H1 (cell line): Measurements from ENCODE around the gene LCE4A. TPM values are rescaled to one million over a fixed set of nuclear protein-coding genes. Genes with fewer than 3 reads are reported as not detected.
"Not testable (repeated sequence)": the region's sequence is repeated elsewhere in the genome, so short reads cannot be mapped to it uniquely, and the experiment has no call there.

Experiments used
- CTCF ChIA-PET: fragments of 300-600 bp; sonication (Branson Sonifier 250); formaldehyde crosslinking; loops from one replicate; lab custom pipeline; 2021; ENCODE audit not compliant: partially characterized antibody; lab: Charles Lee
- POLR2A ChIA-PET: fragments of 300-600 bp; sonication (Branson Sonifier 250); formaldehyde crosslinking; loops from one replicate; lab custom pipeline; 2021; ENCODE audit warnings: inconsistent platforms; ENCODE audit not compliant: partially characterized antibody; lab: Charles Lee
- DNase-seq, 2 experiments: peaks; one replicate each; pipeline versions ENCODE4 v3.0.0 to v3.0.0-alpha.2; 2010 to 2022; ENCODE audit warnings: low spot score in 2 of 2, low read depth in 1 of 2, mixed read lengths in 1 of 2
- FAIRE-seq: peaks from 2 replicates; lab custom pipeline; 2011; peaks lifted over from hg19 to GRCh38; lab: Jason Lieb, UNC
- H2AFZ ChIP-seq: 2 replicates; pipeline ENCODE4 v1.8.1; 2012; ENCODE audit warnings: low read length, inconsistent platforms
- H2AK5ac ChIP-seq: 2 replicates; pipeline ENCODE4 v1.6.1; 2013; ENCODE audit warnings: low read depth, low read length
- H2BK120ac ChIP-seq: replicated peaks from 2 replicates; pipeline ENCODE3; 2013; ENCODE audit warnings: low read depth, low read length, inconsistent platforms
- H2BK12ac ChIP-seq: 2 replicates; pipeline ENCODE4 v1.6.1; 2013; ENCODE audit warnings: low read depth, low read length
- H2BK15ac ChIP-seq: 2 replicates; pipeline ENCODE4 v1.6.1; 2013; ENCODE audit warnings: low read length
- H2BK20ac ChIP-seq: 2 replicates; pipeline ENCODE4 v1.6.1; 2013; ENCODE audit warnings: low read length
- H2BK5ac ChIP-seq: 2 replicates; pipeline ENCODE4 v1.6.1; 2013; ENCODE audit warnings: low read depth, low read length
- H3K14ac ChIP-seq: 2 replicates; pipeline ENCODE4 v1.6.1; 2013; ENCODE audit warnings: inconsistent platforms; ENCODE audit not compliant: insufficient read length
- H3K18ac ChIP-seq: 2 replicates; pipeline ENCODE4 v1.6.1; 2013; ENCODE audit warnings: low read length; ENCODE audit errors: extremely low read depth
- H3K23ac ChIP-seq: 2 replicates; pipeline ENCODE4 v1.6.1; 2013; ENCODE audit warnings: inconsistent platforms; ENCODE audit not compliant: insufficient read length
- H3K23me2 ChIP-seq: 2 replicates; pipeline ENCODE4 v1.6.1; 2013; ENCODE audit warnings: low read depth, low read length
- H3K27ac ChIP-seq: 2 replicates; pipeline ENCODE4 v1.6.1; 2011; ENCODE audit warnings: low read depth, low read length, inconsistent platforms
- H3K27me3 ChIP-seq, 4 experiments: replicated peaks in 1 of 4; 1 replicate in 1 of 4; 2 replicates in 3 of 4; pipeline versions ENCODE4 v1.6.1 to v1.8.1; 2011 to 2013; ENCODE audit warnings: low read length in 3 of 4, mild to moderate bottlenecking in 3 of 4, inconsistent platforms in 2 of 4, mixed read lengths in 2 of 4, moderate library complexity in 1 of 4; ENCODE audit not compliant: control insufficient read depth in 3 of 4, insufficient read depth in 3 of 4; ENCODE audit errors: extremely low read depth in 1 of 4
- H3K36me3 ChIP-seq, 4 experiments: 2 replicates each; pipeline versions ENCODE4 v1.6.1 to v1.8.1; 2011 to 2013; ENCODE audit warnings: mild to moderate bottlenecking in 4 of 4, low read length in 3 of 4, moderate library complexity in 2 of 4, control low read depth in 1 of 4, inconsistent platforms in 1 of 4; ENCODE audit not compliant: insufficient read depth in 4 of 4, control insufficient read depth in 2 of 4
- H3K4ac ChIP-seq: replicated peaks from 2 replicates; pipeline ENCODE3; 2013; ENCODE audit warnings: low read length, low read depth, mixed read lengths, inconsistent platforms; ENCODE audit not compliant: insufficient read length
- H3K4me1 ChIP-seq, 4 experiments: replicated peaks in 1 of 4; 1 replicate in 1 of 4; 2 replicates in 3 of 4; pipeline versions ENCODE4 v1.6.1 to v1.8.1; 2011 to 2013; ENCODE audit warnings: low read length in 3 of 4, inconsistent platforms in 2 of 4, mixed read lengths in 1 of 4; ENCODE audit not compliant: insufficient read depth in 4 of 4, control insufficient read depth in 3 of 4
- H3K4me2 ChIP-seq, 2 experiments: 2 replicates each; pipeline versions ENCODE4 v1.6.1 to v1.8.1; 2011 to 2013; ENCODE audit warnings: low read depth in 2 of 2, low read length in 2 of 2, control low read depth in 1 of 2, inconsistent platforms in 1 of 2, mild to moderate bottlenecking in 1 of 2; ENCODE audit not compliant: insufficient read depth in 1 of 2
- H3K4me3 ChIP-seq, 4 experiments: fragments of 200-600, 300-600 bp in 1 of 4; sonication (generic), shearing (Covaris generic), sonication (Bioruptor Twin) in 1 of 4; 2 replicates each; pipeline versions ENCODE4 v1.5.1 to v1.8.1; 2011 to 2016; ENCODE audit warnings: low read length in 4 of 4, low read depth in 3 of 4, control low read depth in 2 of 4, inconsistent platforms in 2 of 4, mild to moderate bottlenecking in 2 of 4, mixed read lengths in 1 of 4, moderate library complexity in 1 of 4; ENCODE audit not compliant: insufficient read depth in 2 of 4; ENCODE audit errors: extremely low read depth in 1 of 4
- H3K56ac ChIP-seq: replicated peaks from 2 replicates; pipeline ENCODE3; 2013; ENCODE audit warnings: low read depth, mild to moderate bottlenecking, mixed read lengths, low read length, inconsistent platforms; ENCODE audit not compliant: insufficient read length
- H3K79me1 ChIP-seq: 2 replicates; pipeline ENCODE4 v1.6.1; 2013; ENCODE audit warnings: low read depth, low read length, control low read depth
- H3K79me2 ChIP-seq, 2 experiments: 2 replicates each; pipeline versions ENCODE4 v1.6.1 to v1.8.1; 2012 to 2013; ENCODE audit warnings: low read length in 2 of 2, mild to moderate bottlenecking in 2 of 2, inconsistent platforms in 1 of 2; ENCODE audit not compliant: insufficient read depth in 2 of 2, control insufficient read depth in 1 of 2
- H3K9ac ChIP-seq, 4 experiments: replicated peaks in 1 of 4; 1 replicate in 1 of 4; 2 replicates in 3 of 4; pipeline versions ENCODE4 v1.6.1 to v1.8.1; 2011 to 2013; ENCODE audit warnings: low read depth in 3 of 4, low read length in 3 of 4, control low read depth in 2 of 4, mild to moderate bottlenecking in 2 of 4, moderate library complexity in 2 of 4, inconsistent platforms in 1 of 4; ENCODE audit errors: extremely low read depth in 1 of 4
- H3K9me3 ChIP-seq, 2 experiments: 2 replicates each; pipeline versions ENCODE4 v1.6.1 to v1.8.1; 2012 to 2013; ENCODE audit warnings: mild to moderate bottlenecking in 2 of 2, moderate library complexity in 2 of 2, control low read depth in 1 of 2, inconsistent platforms in 1 of 2, low read depth in 1 of 2, low read length in 1 of 2, mixed read lengths in 1 of 2; ENCODE audit not compliant: insufficient read depth in 2 of 2
- H4K20me1 ChIP-seq, 2 experiments: replicated peaks in 1 of 2; 2 replicates each; pipeline versions ENCODE3 to v1.8.1; 2011 to 2013; ENCODE audit warnings: inconsistent platforms in 2 of 2, low read length in 2 of 2, mild to moderate bottlenecking in 1 of 2; ENCODE audit not compliant: insufficient read depth in 2 of 2, control insufficient read depth in 1 of 2
- H4K5ac ChIP-seq: 2 replicates; pipeline ENCODE4 v1.6.1; 2013; ENCODE audit warnings: low read length, low read depth, mixed read lengths, inconsistent platforms; ENCODE audit not compliant: insufficient read length
- H4K8ac ChIP-seq: 2 replicates; pipeline ENCODE4 v1.8.0; 2013; ENCODE audit warnings: mild to moderate bottlenecking, moderate library complexity, low read length, inconsistent platforms; ENCODE audit not compliant: insufficient read depth; ENCODE audit errors: extremely low read depth
- H4K91ac ChIP-seq: replicated peaks from 2 replicates; pipeline ENCODE3; 2013; ENCODE audit warnings: low read length, mixed read lengths, inconsistent platforms; ENCODE audit not compliant: insufficient read length
- WGBS, 2 experiments: shearing (Covaris generic) in 1 of 2; methylation state at CpG; one replicate each; pipeline versions ENCODE4 v1.1.6 to v1.1.7; 2013 to 2015; ENCODE audit warnings: low lambda C conversion rate in 2 of 2, mixed read lengths in 2 of 2, inconsistent platforms in 1 of 2, low coverage in 1 of 2, missing lambda C conversion rate in 1 of 2; ENCODE audit not compliant: insufficient replicate concordance in 2 of 2, insufficient coverage in 1 of 2, insufficient read length in 1 of 2; ENCODE audit errors: extremely low coverage in 1 of 2, missing lambda C conversion rate in 1 of 2; 5-methylcytosine and 5-hydroxymethylcytosine counted together
- polyA plus RNA-seq, 7 experiments: library from polyadenylated mRNA; depleted of rRNA in 3 of 7; stranded (reverse) in 5 of 7; unstranded in 2 of 7; fragments of >200 nt in 5 of 7; fragments of 200-250 nt in 2 of 7; gene quantifications; 1 replicate in 5 of 7; 2 replicates in 1 of 7; 4 replicates in 1 of 7; pipeline versions ENCODE4 v1.2.1 to v1.2.3, GENCODE V29; 2011 to 2013; ENCODE audit warnings: missing spikeins in 2 of 7, mixed read lengths in 2 of 7
- total RNA-seq: library from RNA; stranded (reverse); fragmentation: NEBNext Ultra II Directional; extraction: Animal tissue kit (Norgen Biotek cat#: 25700); gene quantifications from 2 replicates; pipeline ENCODE4 v1.2.1, GENCODE V29; 2021

Gene LCE4A
- total and polyA plus RNA-seq, 2 of the 8 experiments (the other 6 are each of a cell fraction or from before 2014, with no cell fraction given), result not detected

GRCh38 chr1:152685823-152686222 lies 22.1 kb upstream of the LCE4A start, which contains the start of gene LCE2B:
Gene LCE2B (plus strand): TSS chr1:152686123. CDS start chr1:152686844, 721 bp downstream.
- H3K4me2 ChIP-seq, H3K4me1 ChIP-seq, H3K23me2 ChIP-seq, H4K8ac ChIP-seq, H3K27ac ChIP-seq, H3K4ac ChIP-seq, H2BK5ac ChIP-seq, H3K27me3 ChIP-seq, H3K36me3 ChIP-seq, H3K79me2 ChIP-seq, H3K23ac ChIP-seq, H4K5ac ChIP-seq, H2BK20ac ChIP-seq, H3K79me1 ChIP-seq, H4K91ac ChIP-seq, H3K4me3 ChIP-seq, DNase-seq, H2BK120ac ChIP-seq, H3K9ac ChIP-seq, H2BK12ac ChIP-seq, H3K56ac ChIP-seq, H2BK15ac ChIP-seq, H2AFZ ChIP-seq, H2AK5ac ChIP-seq, POLR2A ChIA-PET, FAIRE-seq, H4K20me1 ChIP-seq, H3K18ac ChIP-seq, H3K14ac ChIP-seq: not testable (repeated sequence)
- CTCF ChIA-PET, result interaction anchor here (1.4 kb wide), 1 partner anchor 8 kb away, joined by 3 read pairs; no protein-coding TSS in a partner anchor
- WGBS, 2 experiments, result 86% methylated on average over 1 of the region's 4 CpGs; no CpG with 5 or more reads in 1 of the 2 experiments
- peaks cover 40 to 71% of the 10 kb centered on the region in 2 experiments for H3K9me3 ChIP-seq
